ENCODE measurements around the gene CCDC8. TPM values are rescaled to one million over a fixed set of nuclear protein-coding genes. Genes with fewer than 3 reads are reported as not detected.

CCDC8 gene
- total and polyA plus RNA-seq, 2 of the 4 experiments (the other 2 are of a cell fraction) = 9.3 to 10.2 TPM

DNA sequence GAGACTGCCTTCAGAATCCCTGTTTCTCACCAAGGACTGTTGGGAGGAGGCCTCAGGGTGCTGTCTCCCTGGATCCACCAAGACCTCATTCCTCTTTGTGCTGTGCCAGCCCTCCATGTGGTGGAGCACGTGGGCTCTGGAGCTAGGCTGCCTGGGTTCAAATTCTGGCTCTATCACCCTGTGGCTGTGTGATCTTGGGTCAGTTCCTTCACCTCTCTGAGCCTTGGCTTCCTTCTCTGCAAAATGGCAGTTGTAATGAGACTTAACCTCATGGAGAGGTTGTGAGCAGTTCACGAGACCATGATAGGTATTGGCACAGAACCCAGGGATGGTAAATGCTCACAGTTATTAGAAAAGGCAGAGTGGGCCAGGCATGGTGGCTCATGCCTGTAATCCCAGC lies 9.0 kb upstream of the CCDC8 start:
- Histone ChIP-seq H4K8ac (ENCODE audit: low read depth in 2 of 2, low read length in 2 of 2) (no peak overlapping the region), H2AK9ac (replicated peaks; ENCODE audit: low read depth, low read length, poor library complexity) (no peak overlapping the region), H3K4me3 (ENCODE audit: insufficient read depth, low read depth, low read length) (no peak overlapping the region), H3K14ac (replicated peaks; ENCODE audit: low read depth, low read length) (no peak overlapping the region), H3K9me3 (ENCODE audit: control insufficient read depth, insufficient read depth, low read length) (no peaks in the 10 kb centered on the region), H3K4me1 (ENCODE audit: control insufficient read depth, insufficient read depth, low read length) (0 out of 2 replicates have a peak, but pooled peaks cover 1% of the 10 kb centered on the region), H3K4ac (ENCODE audit: low read depth, low read length) (no peak overlapping the region), H3K27ac (ENCODE audit: insufficient read depth, low read length) (no peak overlapping the region), H3K18ac (ENCODE audit: low read depth, low read length) (no peak overlapping the region), H2BK15ac (ENCODE audit: low read depth, low read length) (no peak overlapping the region), H2AFZ (replicated peaks; ENCODE audit: low read length, poor library complexity) (no peak overlapping the region), H3K79me1 (ENCODE audit: low read depth in 1 of 2, low read length in 2 of 2) (no peaks in the 10 kb centered on the region), H4K5ac (ENCODE audit: low read depth, low read length) (no peak overlapping the region), H3K56ac (ENCODE audit: extremely low read depth, insufficient read depth, low read length) (no peak overlapping the region), H3K36me3 (ENCODE audit: control insufficient read depth, insufficient read depth, low read length) (no peaks in the 10 kb centered on the region), H3K9ac (ENCODE audit: low read depth, low read length) (no peak overlapping the region), H4K20me1 (ENCODE audit: insufficient read depth, low read length) (no peaks in the 10 kb centered on the region), H2AK5ac (ENCODE audit: low read depth, low read length) (no peak overlapping the region), H2BK20ac (ENCODE audit: low read depth, low read length) (no peak overlapping the region), H3K27me3 (ENCODE audit: control insufficient read depth, insufficient read depth, low read length) (peaks cover 5% of the 10 kb centered on the region), H4K91ac (ENCODE audit: insufficient read depth, low read depth, low read length) (no peak overlapping the region), H2BK5ac (ENCODE audit: low read depth, low read length, poor library complexity, severe bottlenecking) (no peak overlapping the region), H3K23ac (ENCODE audit: low read depth, low read length) (no peak overlapping the region), H3K9me1 (ENCODE audit: insufficient read depth, low read length) (peaks cover 3% of the 10 kb centered on the region; the same call in 1 of the 2 replicates), H3K4me2 (ENCODE audit: low read depth, low read length) (no peak overlapping the region), H2BK120ac (ENCODE audit: low read depth, low read length) (no peak overlapping the region)
- CTCF ChIA-PET = no interaction called here
- ATAC-seq (ENCODE audit: low read depth) (no peak), DNase-seq (no peak)
- intact Hi-C loops (cut with micrococcal nuclease) (no loop called here), dilution Hi-C loops (cut with HindIII; ENCODE audit: low sequenced_read_pairs, unreplicated experiment) (no loop called here), in situ Hi-C loops (cut with MboI; ENCODE audit: low sequenced_read_pairs) (no loop called here)
- POLR2A ChIA-PET (ENCODE audit: unreplicated experiment) = no interaction called here
- BruUV-seq (replicated peaks) = no TSS peak
- TF ChIP-seq MAZ (IDR thresholded peaks at IDR 0.05; ENCODE audit: borderline replicate concordance, low read depth, low read length) = no peak
- TF ChIP-seq NFE2L2 (IDR thresholded peaks at IDR 0.05; ENCODE audit: low read depth, low read length) = no peak
- TF ChIP-seq, protein P1, sequence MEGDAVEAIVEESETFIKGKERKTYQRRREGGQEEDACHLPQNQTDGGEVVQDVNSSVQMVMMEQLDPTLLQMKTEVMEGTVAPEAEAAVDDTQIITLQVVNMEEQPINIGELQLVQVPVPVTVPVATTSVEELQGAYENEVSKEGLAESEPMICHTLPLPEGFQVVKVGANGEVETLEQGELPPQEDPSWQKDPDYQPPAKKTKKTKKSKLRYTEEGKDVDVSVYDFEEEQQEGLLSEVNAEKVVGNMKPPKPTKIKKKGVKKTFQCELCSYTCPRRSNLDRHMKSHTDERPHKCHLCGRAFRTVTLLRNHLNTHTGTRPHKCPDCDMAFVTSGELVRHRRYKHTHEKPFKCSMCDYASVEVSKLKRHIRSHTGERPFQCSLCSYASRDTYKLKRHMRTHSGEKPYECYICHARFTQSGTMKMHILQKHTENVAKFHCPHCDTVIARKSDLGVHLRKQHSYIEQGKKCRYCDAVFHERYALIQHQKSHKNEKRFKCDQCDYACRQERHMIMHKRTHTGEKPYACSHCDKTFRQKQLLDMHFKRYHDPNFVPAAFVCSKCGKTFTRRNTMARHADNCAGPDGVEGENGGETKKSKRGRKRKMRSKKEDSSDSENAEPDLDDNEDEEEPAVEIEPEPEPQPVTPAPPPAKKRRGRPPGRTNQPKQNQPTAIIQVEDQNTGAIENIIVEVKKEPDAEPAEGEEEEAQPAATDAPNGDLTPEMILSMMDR (conservative IDR thresholded peaks at IDR 0.05; ENCODE audit: low read depth, low read length) = no peak
- TF ChIP-seq RAD21 (IDR thresholded peaks at IDR 0.05; ENCODE audit: low read length) = no peak
- TF ChIP-seq BHLHE40 (IDR thresholded peaks at IDR 0.05; ENCODE audit: low read depth, low read length) = no peak
- TF ChIP-seq, protein P2, sequence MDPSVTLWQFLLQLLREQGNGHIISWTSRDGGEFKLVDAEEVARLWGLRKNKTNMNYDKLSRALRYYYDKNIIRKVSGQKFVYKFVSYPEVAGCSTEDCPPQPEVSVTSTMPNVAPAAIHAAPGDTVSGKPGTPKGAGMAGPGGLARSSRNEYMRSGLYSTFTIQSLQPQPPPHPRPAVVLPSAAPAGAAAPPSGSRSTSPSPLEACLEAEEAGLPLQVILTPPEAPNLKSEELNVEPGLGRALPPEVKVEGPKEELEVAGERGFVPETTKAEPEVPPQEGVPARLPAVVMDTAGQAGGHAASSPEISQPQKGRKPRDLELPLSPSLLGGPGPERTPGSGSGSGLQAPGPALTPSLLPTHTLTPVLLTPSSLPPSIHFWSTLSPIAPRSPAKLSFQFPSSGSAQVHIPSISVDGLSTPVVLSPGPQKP (IDR thresholded peaks at IDR 0.05; ENCODE audit: borderline replicate concordance, low read depth, low read length) = no peak
- no peak for TF ChIP-seq CEBPB (IDR thresholded peaks at IDR 0.05; ENCODE audit: low read depth, low read length)
- TF ChIP-seq FOS (IDR thresholded peaks at IDR 0.05; ENCODE audit: low read depth, low read length) = no peak
- 80% methylated on average over 1 of the region's 2 CpGs; no CpG with 5 or more reads in 1 of the 2 experiments for WGBS, 2 experiments (ENCODE audit: extremely low coverage in 2 of 2, insufficient read length in 1 of 2)

Measured in IMR-90 (cell line).